Esophagus (tissue), 2 donors: ENCODE results near the gene WASF2. TPM values are rescaled to one million over a fixed set of nuclear protein-coding genes. Genes with fewer than 3 reads are reported as not detected.
A peak's percentile ranks its signal among the peaks of the same experiment; 100 is the strongest.

Source experiments
- H3K27ac ChIP-seq, 2 donors: one replicate each; pipeline ENCODE4 v1.5.1; 2013; ENCODE audit warnings: low read depth in 2 of 2, mild to moderate bottlenecking in 2 of 2, inconsistent platforms in 1 of 2, low read length in 1 of 2, moderate library complexity in 1 of 2
- H3K27me3 ChIP-seq, 2 donors: one replicate each; pipeline ENCODE4 v1.6.1; 2013; ENCODE audit warnings: low read length in 2 of 2, control low read depth in 1 of 2, mild to moderate bottlenecking in 1 of 2; ENCODE audit not compliant: insufficient read depth in 2 of 2, control insufficient read depth in 1 of 2
- H3K36me3 ChIP-seq, 2 donors: one replicate each; pipeline ENCODE4 v1.6.1; 2013; ENCODE audit warnings: low read length in 1 of 2; ENCODE audit not compliant: control insufficient read depth in 2 of 2, insufficient read depth in 2 of 2
- H3K4me1 ChIP-seq, 2 donors: one replicate each; pipeline ENCODE4 v1.6.1; 2013; ENCODE audit warnings: low read length in 1 of 2; ENCODE audit not compliant: control insufficient read depth in 2 of 2, insufficient read depth in 2 of 2
- H3K4me3 ChIP-seq, 2 donors: one replicate each; pipeline ENCODE4 v1.5.1; 2013; ENCODE audit warnings: low read length in 2 of 2, mild to moderate bottlenecking in 2 of 2, low read depth in 1 of 2, moderate library complexity in 1 of 2
- H3K9me3 ChIP-seq, 2 donors: one replicate each; pipeline ENCODE4 v1.6.1; 2013; ENCODE audit warnings: mild to moderate bottlenecking in 2 of 2, low read depth in 1 of 2, low read length in 1 of 2, moderate library complexity in 1 of 2; ENCODE audit not compliant: control insufficient read depth in 2 of 2, insufficient read depth in 1 of 2
- WGBS, 2 donors: extraction: QIAGEN DNeasy Blood & Tissue Kit; methylation state at CpG; one replicate each; pipeline ENCODE4 v1.1.7; 2013; 5-methylcytosine and 5-hydroxymethylcytosine counted together
- polyA plus RNA-seq, 2 donors: library from polyadenylated mRNA; stranded (reverse); fragments of 200-250 nt; gene quantifications; one replicate each; pipeline ENCODE4 v1.2.3, GENCODE V29; 2013
- donor health status: healthy with polysubstance abuse.
- donor health status: Bipolar disorder and iron deficiency.

Gene WASF2
- polyA plus RNA-seq, 2 donors, result 47.8 TPM

DNA sequence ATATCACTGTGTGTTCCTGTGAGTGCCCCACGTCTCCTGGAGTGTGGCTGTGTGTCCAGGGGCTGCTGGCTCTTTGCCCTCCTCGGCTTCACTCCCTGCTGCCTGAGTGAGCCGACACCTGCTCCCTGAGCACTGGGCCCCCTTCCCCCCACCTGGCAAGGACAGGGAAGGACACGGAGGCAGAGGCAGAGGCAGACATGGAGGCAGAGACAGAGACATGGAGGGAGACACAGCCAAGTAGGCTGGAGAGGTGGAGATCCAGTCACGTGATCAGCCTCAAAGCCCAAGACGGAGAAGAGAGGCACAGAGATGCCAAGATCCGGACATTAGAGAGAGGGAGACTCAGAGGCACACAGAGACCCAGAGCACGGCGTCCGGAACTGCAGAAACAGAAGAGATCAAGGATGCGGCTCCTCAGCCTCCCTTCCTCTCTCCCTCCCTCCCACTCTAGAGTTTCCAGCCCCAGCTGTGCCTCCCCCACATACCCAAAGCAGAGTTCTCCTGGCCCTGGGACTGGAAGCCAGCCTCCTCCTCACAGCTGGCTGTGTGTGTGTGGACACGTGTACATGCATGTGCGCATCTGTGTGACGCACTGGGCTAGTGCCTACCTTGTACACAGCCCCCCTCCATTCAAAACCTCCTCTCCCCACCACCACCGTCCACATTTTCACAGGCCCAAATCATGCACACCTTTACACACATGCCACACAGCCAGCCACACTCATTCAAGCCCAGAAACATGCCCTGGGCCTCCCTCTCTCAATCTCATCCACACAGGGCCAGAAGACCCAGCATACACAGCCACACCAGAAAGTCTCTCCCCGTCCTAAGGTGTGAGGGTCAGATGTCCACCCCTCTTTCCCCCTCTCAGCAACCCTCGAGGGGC is 39.1 kb upstream of the WASF2 start:
- Histone ChIP-seq H3K4me1 (peaks cover 10 to 49% of the 10 kb centered on the region in 2 donors), H3K27me3 (no peaks in the 10 kb centered on the region), H3K27ac (peak overlapping the region; percentile 97 to 100), H3K4me3 (peak overlapping the region in 1 of 2 donors; percentile 12), H3K9me3 (no peaks in the 10 kb centered on the region), H3K36me3 (peaks cover 0 to 17% of the 10 kb centered on the region in 2 donors)
- 20 to 27% methylated on average over 17 of the region's 17 CpGs for WGBS, 2 donors

DNA sequence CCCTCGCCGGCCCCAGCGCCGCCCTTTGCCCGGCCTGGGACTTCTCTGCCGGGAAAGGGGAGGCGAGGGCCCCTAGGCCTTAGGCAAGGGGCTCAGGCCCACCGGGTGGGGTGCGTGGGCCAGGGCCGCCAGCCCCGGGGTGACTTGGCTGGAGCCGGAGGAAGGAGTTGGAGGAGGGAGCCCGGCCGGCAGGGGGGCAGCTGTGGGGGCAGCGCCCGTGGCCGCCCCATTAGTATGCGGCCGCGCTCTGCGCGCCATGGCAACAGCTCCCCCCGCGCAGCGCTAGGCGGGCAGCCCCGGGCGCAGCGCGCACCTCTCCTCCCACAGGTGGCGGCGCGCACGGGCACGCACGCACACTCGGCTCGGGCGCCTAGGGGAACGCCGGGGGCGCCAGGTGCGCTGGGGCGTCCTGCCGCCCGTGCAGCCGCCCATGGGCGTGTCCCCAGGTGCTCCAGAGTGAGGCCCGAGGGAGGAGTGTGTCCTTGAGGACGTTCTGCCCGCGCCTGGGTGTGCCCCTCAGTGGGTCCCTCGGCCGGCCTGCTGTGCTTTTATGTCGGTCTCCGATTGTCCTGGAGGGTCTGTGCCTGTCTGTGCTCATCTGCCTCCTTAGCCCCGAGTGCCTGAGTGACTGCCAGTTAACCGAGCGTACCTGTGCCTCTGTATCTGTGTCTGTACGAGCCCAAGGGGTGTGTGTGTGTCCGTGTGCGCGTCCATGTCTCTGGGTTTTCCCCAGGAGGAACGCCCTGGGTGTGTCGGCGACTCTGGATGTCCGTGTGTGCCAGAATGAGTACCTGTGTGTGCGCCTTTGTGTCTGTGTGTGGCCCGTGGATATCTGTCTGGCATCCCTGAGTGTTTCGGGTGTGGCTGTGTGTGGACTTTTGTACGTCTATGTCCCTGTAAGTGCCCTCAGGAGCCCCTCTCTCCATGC is 38.2 kb upstream of the WASF2 start:
- Histone ChIP-seq H3K4me3 (peak overlapping the region; percentile 24 to 35), H3K27me3 (no peaks in the 10 kb centered on the region), H3K27ac (peak overlapping the region; percentile 97 to 100), H3K36me3 (peaks cover 0 to 11% of the 10 kb centered on the region in 2 donors), H3K9me3 (no peaks in the 10 kb centered on the region), H3K4me1 (peaks cover 13 to 56% of the 10 kb centered on the region in 2 donors)
- 3 to 5% methylated on average over 62 to 71 of the region's 71 CpGs for WGBS, 2 donors

DNA sequence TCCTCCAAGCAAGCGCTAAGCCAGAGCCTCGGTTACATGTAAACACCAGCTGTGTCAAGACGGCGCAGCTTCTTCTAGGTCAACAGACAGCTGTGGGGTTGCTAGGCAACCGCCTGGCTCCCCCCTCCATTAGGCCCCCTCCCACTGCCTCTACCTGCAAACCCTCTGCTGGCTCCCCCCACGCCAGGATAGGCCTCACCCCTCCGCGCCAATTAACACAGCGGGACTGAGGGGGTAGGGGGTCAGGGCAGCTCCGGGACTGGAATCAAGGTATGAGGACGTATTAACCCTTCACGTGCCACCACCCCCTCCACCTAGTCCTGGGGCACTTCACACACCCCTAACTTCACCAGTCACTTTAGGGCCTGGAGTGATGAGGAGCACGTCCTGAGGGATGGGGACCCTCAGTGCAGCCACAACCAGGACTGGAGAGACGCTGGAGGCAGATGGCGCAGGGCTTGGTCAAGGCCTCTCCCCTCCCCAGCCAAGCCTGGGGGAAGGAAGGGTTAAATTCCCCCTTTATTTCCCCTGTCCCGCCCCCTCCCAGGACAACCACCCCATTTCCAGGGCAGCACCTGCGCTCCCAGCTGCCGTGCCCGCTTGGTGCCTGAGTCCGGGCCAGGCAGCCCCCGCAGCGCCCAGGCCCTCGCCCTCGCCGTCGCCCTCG is 37.4 kb upstream of the WASF2 start:
- H3K9me3 ChIP-seq, result no peaks in the 10 kb centered on the region
- H3K27me3 ChIP-seq, result no peaks in the 10 kb centered on the region
- peak overlapping the region; percentile 97 to 100 for H3K27ac ChIP-seq
- peaks cover 0 to 3% of the 10 kb centered on the region in 2 donors for H3K36me3 ChIP-seq
- WGBS, 2 donors, result 12 to 20% methylated on average over 19 to 27 of the region's 27 CpGs
- H3K4me3 ChIP-seq, result peak overlapping the region; percentile 24 to 35
- H3K4me1 ChIP-seq, result peaks cover 17 to 63% of the 10 kb centered on the region in 2 donors

DNA sequence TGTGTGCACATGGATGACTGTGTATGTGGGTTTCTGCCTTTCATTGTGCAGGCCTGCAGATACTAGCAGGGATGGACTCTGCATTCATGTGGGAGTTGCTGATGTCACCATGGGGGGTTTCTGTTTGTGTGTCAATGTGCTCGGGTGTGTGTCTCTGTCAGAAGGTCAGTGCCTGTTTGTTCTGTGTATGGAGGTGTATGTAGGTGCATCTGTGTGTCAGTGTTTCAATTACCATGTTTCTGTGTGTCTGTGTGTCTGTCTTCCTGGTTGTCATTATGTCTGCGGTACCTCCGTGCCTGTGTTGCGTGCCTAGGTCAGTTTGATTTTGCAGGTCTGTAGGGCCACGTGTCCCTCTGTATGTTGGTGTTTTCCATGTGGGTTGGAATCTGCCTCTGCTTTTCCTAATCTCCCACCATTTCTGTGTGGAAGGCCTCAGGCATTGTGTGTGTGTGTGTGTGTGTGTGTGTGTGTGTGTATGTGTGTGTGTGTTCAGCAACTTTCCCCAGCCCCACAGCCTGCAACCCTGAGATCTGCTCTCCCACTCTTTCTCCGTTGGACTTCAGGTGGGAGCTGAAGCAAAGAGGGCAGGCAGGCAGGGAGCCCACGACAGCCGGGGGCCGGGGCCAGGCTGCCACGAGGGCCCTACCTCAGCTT is 36.7 kb upstream of the WASF2 start:
- Histone ChIP-seq H3K4me1 (peaks cover 17 to 63% of the 10 kb centered on the region in 2 donors), H3K9me3 (no peaks in the 10 kb centered on the region), H3K27ac (peak overlapping the region; percentile 97 to 100), H3K27me3 (no peaks in the 10 kb centered on the region), H3K36me3 (no peaks in the 10 kb centered on the region), H3K4me3 (peak overlapping the region in 1 of 2 donors; percentile 24)
- 28 to 32% methylated on average over 10 of the region's 10 CpGs for WGBS, 2 donors

DNA sequence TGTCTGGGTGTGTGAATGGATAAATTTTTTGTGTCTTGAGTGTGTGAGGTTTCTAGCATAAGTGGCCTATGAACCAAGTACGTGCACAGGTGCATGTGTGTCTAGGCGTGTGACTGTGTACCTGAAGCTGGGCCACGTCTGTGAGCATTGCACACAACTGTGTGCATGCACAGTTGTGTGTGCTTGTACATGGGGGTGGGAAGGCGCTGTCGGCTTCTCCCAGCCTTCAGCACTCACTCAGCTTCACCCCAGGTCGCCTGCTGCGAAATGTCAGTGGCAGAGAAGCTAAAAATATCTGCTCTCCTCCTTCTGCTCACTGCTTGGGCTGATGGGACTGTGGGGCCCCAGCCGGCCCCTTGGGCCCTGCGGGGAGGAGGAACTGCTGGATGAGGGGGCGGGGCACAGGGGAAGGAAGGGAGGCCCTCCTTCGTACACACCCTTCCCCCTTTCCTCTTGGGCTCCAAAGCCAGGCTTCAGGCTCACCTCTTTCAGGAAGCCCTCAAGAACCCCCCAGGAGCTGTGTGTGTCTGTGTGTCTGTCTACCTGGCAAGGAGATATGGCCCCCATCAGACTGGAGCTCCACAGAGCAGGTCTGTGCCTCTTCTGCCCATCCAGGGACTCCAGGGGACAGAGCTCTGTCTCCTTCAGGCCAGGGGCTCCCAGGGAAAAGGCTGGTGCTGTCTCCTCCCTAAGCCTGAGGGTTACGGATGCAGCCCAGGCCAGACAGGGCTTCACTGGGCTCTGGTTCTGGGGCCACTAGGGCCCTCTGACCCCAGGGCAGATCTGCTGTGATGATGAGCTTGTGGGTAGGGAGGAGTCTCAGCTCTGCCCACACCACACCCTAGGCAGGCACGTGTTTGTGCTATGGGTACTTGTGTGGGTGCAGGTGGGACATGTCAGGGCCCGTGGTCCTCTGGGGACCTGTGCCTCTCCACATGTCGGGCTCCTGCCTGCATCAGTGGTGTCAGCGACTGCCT is 35.6 kb upstream of the WASF2 start:
- WGBS, 2 donors, result 19 to 26% methylated on average over 16 of the region's 16 CpGs
- peaks cover 25 to 70% of the 10 kb centered on the region in 2 donors for H3K4me1 ChIP-seq
- peak overlapping the region; percentile 97 to 100 for H3K27ac ChIP-seq
- H3K27me3 ChIP-seq, result no peaks in the 10 kb centered on the region
- no peaks in the 10 kb centered on the region for H3K9me3 ChIP-seq
- H3K36me3 ChIP-seq, result no peaks in the 10 kb centered on the region
- peak overlapping the region in 1 of 2 donors; percentile 1 for H3K4me3 ChIP-seq

DNA sequence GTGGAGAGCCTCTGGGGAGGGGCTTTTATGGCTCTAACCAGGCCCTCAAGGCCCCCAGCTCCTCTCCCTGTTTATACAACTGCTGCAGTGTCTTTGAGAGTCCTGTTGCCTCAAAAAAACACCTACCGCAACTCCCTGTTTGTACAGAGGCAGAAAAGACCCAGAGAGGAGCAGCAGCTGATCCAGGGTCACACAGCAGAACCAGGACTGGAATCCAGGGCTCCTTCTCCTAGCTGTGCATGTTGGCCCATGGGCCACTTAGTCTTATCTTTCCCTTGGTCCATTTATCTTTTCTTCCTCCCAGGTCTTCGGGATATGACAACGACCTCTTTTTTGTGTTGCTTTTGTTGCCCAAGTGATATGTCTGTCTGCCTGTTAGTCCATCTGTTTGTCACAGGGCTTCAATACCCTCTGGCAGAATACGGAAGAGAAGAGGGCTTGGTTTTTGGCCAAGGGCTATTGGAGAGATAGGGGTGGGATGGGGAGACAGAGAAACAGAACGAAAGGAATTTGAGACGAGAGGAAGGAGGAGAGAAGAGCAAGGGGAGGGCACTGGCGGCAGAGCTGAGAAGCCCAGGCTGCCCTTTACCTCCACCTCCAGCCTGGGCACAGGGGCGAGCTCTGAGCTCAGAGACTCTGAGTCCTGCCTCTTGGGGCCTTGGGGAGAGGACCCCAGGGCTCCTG is 33.5 kb upstream of the WASF2 start:
- peak overlapping the region; percentile 96 to 97 for H3K27ac ChIP-seq
- H3K9me3 ChIP-seq, result no peaks in the 10 kb centered on the region
- H3K27me3 ChIP-seq, result no peaks in the 10 kb centered on the region
- H3K4me3 ChIP-seq, result no peak overlapping the region
- H3K36me3 ChIP-seq, result no peaks in the 10 kb centered on the region
- H3K4me1 ChIP-seq, result peaks cover 35 to 72% of the 10 kb centered on the region in 2 donors
- 42 to 46% methylated on average over 8 of the region's 8 CpGs for WGBS, 2 donors

DNA sequence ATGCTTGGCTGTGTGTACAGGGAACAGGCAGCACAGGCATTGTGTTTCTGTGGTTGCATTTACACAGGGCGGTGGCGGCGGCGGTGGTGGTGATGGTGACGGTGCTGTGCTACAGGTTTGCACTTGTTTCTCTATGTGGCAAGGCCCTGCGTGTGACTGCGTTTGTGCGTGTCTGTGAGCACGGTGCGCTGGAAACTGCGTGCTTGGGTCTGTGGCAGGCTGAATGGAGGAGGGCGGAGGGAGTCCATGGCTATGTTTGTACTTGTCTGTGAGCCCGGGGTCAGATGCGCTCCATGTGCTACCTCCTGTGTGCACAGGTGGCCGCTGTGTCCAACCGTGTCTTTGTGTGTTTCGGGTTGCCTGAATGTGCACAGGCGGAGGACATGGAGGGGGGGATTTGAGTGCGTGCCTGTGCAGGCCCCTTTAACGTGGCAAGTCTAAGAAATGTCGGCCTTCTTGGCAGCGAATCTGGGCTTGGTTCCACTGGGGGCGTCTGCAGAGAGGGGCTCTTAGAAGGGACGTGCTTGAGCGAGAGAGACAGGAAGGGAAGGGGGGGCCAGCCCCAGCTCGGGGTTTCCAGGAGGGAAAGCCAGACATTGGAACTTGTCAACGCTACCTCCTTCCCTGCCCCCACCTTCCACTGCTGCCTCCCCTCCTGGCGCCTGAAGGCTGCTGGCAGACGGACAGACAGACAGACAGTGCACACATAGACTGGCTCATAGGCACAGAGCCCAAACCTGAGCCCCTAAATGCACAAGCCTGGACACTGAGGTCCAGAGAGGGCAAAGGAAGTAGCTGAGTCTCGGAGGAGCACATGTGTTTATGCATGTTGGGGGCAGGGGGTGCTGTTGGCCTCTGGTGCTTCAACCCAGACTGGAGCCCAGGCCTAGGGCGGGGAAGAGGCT is 32.7 kb upstream of the WASF2 start:
- H3K4me3 ChIP-seq, result peak overlapping the region; percentile 8 to 26
- H3K9me3 ChIP-seq, result no peaks in the 10 kb centered on the region
- H3K4me1 ChIP-seq, result peaks cover 35 to 72% of the 10 kb centered on the region in 2 donors
- no peaks in the 10 kb centered on the region for H3K36me3 ChIP-seq
- WGBS, 2 donors, result 19 to 28% methylated on average over 31 of the region's 31 CpGs
- peak overlapping the region; percentile 96 to 97 for H3K27ac ChIP-seq
- no peaks in the 10 kb centered on the region for H3K27me3 ChIP-seq
